ENCODE measurements around the gene FXYD3.

DNA sequence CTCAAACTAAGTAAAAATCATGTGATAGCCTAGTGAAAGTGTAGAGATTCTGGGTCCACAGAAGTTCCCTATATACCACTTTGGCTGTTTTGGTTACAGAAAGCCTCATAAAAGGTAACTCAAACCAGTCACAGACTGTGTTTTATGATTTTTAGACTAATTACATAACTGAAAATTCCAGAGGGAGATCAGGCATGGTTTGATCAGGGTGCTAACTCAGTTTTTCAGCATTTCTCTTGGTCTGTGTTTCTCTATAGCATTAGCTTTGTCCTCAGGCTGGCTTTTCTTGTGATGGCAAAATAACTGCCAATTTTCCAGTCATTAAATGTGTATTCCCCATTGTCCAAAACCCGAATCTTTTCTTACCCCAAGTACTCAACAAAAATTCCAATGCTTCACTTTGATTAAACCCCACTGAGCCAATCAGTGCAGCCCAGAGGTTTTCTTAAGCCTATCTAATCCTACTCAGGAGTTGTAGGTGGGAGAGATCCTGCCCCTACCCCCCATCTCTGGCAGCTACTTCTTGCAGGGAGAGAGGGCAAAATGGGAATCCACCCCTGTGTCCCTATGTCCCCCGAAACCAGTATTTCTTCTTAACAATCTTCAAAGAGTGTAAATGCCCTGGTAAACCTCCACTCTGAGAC lies 8.6 kb upstream of the FXYD3 start:
- TF ChIP-seq SIN3A (IDR thresholded peaks at IDR 0.05; ENCODE audit: borderline replicate concordance, insufficient read depth, low read length) (no peak), POLR2AphosphoS5 (IDR thresholded peaks at IDR 0.05; ENCODE audit: low read depth, low read length) (no peak)
- TF ChIP-seq, protein P1, sequence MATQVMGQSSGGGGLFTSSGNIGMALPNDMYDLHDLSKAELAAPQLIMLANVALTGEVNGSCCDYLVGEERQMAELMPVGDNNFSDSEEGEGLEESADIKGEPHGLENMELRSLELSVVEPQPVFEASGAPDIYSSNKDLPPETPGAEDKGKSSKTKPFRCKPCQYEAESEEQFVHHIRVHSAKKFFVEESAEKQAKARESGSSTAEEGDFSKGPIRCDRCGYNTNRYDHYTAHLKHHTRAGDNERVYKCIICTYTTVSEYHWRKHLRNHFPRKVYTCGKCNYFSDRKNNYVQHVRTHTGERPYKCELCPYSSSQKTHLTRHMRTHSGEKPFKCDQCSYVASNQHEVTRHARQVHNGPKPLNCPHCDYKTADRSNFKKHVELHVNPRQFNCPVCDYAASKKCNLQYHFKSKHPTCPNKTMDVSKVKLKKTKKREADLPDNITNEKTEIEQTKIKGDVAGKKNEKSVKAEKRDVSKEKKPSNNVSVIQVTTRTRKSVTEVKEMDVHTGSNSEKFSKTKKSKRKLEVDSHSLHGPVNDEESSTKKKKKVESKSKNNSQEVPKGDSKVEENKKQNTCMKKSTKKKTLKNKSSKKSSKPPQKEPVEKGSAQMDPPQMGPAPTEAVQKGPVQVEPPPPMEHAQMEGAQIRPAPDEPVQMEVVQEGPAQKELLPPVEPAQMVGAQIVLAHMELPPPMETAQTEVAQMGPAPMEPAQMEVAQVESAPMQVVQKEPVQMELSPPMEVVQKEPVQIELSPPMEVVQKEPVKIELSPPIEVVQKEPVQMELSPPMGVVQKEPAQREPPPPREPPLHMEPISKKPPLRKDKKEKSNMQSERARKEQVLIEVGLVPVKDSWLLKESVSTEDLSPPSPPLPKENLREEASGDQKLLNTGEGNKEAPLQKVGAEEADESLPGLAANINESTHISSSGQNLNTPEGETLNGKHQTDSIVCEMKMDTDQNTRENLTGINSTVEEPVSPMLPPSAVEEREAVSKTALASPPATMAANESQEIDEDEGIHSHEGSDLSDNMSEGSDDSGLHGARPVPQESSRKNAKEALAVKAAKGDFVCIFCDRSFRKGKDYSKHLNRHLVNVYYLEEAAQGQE (IDR thresholded peaks at IDR 0.05; ENCODE audit: insufficient read depth in 1 of 2, low read depth in 2 of 2, low read length in 2 of 2): no peak

Measured in PFSK-1 (cell line).